Measurements from ENCODE around the gene ZNF45. TPM values are rescaled to one million over a fixed set of nuclear protein-coding genes. Genes with fewer than 3 reads are reported as not detected.

Gene ZNF45
- 10 to 100 TPM in 1 of 10 donors, 1 to 10 TPM in 9; 7.0 to 10.7 (median 8.0) TPM for total RNA-seq
- polyA plus RNA-seq = 1 to 10 TPM; 2.9 to 4.7 TPM
- long read RNA-seq, donor 1, partial matches to known transcripts = 1 of 11 reads
- long read RNA-seq, donor 1, other reads (novel, unspliced or antisense) = 7 of 11 reads
- long read RNA-seq, donor 2, partial matches to known transcripts = 2 of 9 reads
- long read RNA-seq, donor 2, other reads (novel, unspliced or antisense) = 7 of 9 reads
- long read RNA-seq, donor 3, partial matches to known transcripts = 0 of 15 reads
- long read RNA-seq, donor 3, other reads (novel, unspliced or antisense) = 14 of 15 reads

- H3K27ac ChIP-seq = peak within 1 kb of the TSS; percentile 39 to 92 (median 86)
- WGBS, 2 donors = 0 to 1% methylated on average over 41 to 42 of the region's 42 CpGs
- H3K27me3 ChIP-seq = no peaks in the 10 kb centered on the region
- H3K9me3 ChIP-seq = peaks cover 0 to 13% (median 0%) of the 10 kb centered on the region in 11 donors
- peak within 1 kb of the TSS; percentile 43 to 76 (median 66) for H3K4me3 ChIP-seq
- no peak for TF ChIP-seq CTCF (IDR thresholded peaks at IDR 0.05)
- peak; percentile 85 to 94 for DNase-seq
- H3K4me1 ChIP-seq = peaks cover 0 to 24% (median 18%) of the 10 kb centered on the region in 9 donors
- H3K36me3 ChIP-seq = peaks cover 0 to 40% (median 22%) of the 10 kb centered on the region in 9 donors
- ATAC-seq = peak; percentile 97 to 99 (median 99)
- intact Hi-C loops (cut with DNase I) = loop anchor here in 4 of 10 donors (1.0 to 10.0 kb wide), 5 partner anchors 16 to 70 kb away; partner anchors contain the start of genes ZNF221 (in 3 of the 4), ZNF155 (in 1 of the 4) and ZNF230 (in 1 of the 4)
Measured at GRCh38 chr19:43934985-43935708, at the start of gene ZNF45. ZNF45 (minus strand) TSS chr19:43935282; CDS start chr19:43922185, 13,097 bp downstream.

- no peaks in the 10 kb centered on the region for H3K27me3 ChIP-seq
- intact Hi-C loops (cut with DNase I) = loop anchor here in 5 of 10 donors (1.0 to 10.0 kb wide), 7 partner anchors 18 to 130 kb away; partner anchors contain the start of genes ZNF223 (in 2 of the 5), ZNF225 (in 2 of the 5), ZNF230 (in 2 of the 5) and ZNF221 (in 1 of the 5)
- TF ChIP-seq CTCF (IDR thresholded peaks at IDR 0.05) = no peak
- H3K4me3 ChIP-seq = peak overlapping the region; percentile 51 to 80 (median 70)
- peak; percentile 39 to 70 (median 60) for ATAC-seq
- WGBS, 2 donors = 0 to 1% methylated on average over 14 of the region's 14 CpGs
- peak overlapping the region in 9 of 10 donors; percentile 69 to 83 (median 81) for H3K27ac ChIP-seq
- H3K9me3 ChIP-seq = peaks cover 0 to 49% (median 7%) of the 10 kb centered on the region in 11 donors
- peaks cover 0 to 20% (median 12%) of the 10 kb centered on the region in 9 donors for H3K4me1 ChIP-seq
- DNase-seq = peak; percentile 15 to 24
- peaks cover 0 to 25% (median 14%) of the 10 kb centered on the region in 9 donors for H3K36me3 ChIP-seq
Measured at GRCh38 chr19:43984687-43985000, 49.6 kb upstream of the ZNF45 start.

GRCh38 chr19:43983912-43984686 lies 49.0 kb upstream of the ZNF45 start, which contains the start of gene ZNF155:
ZNF155 (plus strand) TSS chr19:43984188; CDS start chr19:43988544, 4,356 bp downstream.
- peak; percentile 88 to 97 for DNase-seq
- Histone ChIP-seq H3K4me3 (peak within 1 kb of the TSS; percentile 51 to 80 (median 70)), H3K27ac (peak within 1 kb of the TSS in 9 of 10 donors; percentile 69 to 83 (median 81)), H3K9me3 (peaks cover 0 to 51% (median 12%) of the 10 kb centered on the region in 11 donors), H3K4me1 (peaks cover 0 to 20% (median 12%) of the 10 kb centered on the region in 9 donors), H3K27me3 (no peaks in the 10 kb centered on the region), H3K36me3 (peaks cover 0 to 19% (median 8%) of the 10 kb centered on the region in 9 donors)
- peak; percentile 98 to 100 (median 100) for ATAC-seq
- WGBS, 2 donors = 0 to 1% methylated on average over 40 of the region's 40 CpGs
- intact Hi-C loops (cut with DNase I) = loop anchor here in 5 of 10 donors (1.0 to 10.0 kb wide), 7 partner anchors 18 to 131 kb away; partner anchors contain the start of genes ZNF223 (in 2 of the 5), ZNF225 (in 2 of the 5), ZNF230 (in 2 of the 5) and ZNF221 (in 1 of the 5)
- no peak for TF ChIP-seq CTCF (IDR thresholded peaks at IDR 0.05)

All from heart right ventricle (tissue), 16 donors.